NB4 (cell line): ENCODE measurements around the gene TRIM32.

Source experiments
- MYC ChIP-seq: IDR thresholded peaks from 2 replicates; pipeline ENCODE4 v1.6.1; 2011; ENCODE audit warnings: low read depth, low read length
- POLR2A ChIP-seq: IDR thresholded peaks from 2 replicates; pipeline ENCODE4 v1.6.1; 2011; ENCODE audit warnings: mild to moderate bottlenecking; ENCODE audit not compliant: insufficient read length; ENCODE audit errors: extremely low read depth
- TF ChIP-seq, protein P1 (sequence below): IDR thresholded peaks from one replicate; pipeline ENCODE4 v1.5.1; 2012; ENCODE audit warnings: low read depth, low read length
- TF ChIP-seq, protein P2 (sequence below): IDR thresholded peaks from 2 replicates; pipeline ENCODE4 v1.6.1; 2011; ENCODE audit warnings: low read depth, low read length

DNA sequence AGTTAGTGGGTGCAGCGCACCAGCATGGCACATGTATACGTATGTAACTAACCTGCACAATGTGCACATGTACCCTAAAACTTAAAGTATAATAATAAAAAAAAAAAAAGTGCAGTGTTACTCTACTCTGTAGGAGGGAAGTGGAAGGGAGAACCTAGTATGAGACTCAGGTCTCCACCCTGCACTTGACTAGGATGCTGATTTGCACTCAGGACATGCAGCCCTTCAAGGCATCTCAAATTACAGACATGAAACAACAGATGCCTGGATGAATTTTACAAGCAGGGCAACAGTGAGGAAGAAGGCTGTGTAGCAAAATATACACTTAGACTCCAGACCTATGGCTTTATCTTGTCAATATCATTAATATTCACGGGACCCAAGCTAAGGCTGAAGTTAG is 16.5 kb downstream of the TRIM32 start:
- TF ChIP-seq, protein P1, sequence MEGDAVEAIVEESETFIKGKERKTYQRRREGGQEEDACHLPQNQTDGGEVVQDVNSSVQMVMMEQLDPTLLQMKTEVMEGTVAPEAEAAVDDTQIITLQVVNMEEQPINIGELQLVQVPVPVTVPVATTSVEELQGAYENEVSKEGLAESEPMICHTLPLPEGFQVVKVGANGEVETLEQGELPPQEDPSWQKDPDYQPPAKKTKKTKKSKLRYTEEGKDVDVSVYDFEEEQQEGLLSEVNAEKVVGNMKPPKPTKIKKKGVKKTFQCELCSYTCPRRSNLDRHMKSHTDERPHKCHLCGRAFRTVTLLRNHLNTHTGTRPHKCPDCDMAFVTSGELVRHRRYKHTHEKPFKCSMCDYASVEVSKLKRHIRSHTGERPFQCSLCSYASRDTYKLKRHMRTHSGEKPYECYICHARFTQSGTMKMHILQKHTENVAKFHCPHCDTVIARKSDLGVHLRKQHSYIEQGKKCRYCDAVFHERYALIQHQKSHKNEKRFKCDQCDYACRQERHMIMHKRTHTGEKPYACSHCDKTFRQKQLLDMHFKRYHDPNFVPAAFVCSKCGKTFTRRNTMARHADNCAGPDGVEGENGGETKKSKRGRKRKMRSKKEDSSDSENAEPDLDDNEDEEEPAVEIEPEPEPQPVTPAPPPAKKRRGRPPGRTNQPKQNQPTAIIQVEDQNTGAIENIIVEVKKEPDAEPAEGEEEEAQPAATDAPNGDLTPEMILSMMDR, result no peak
- no peak for TF ChIP-seq POLR2A
- TF ChIP-seq, protein P2, sequence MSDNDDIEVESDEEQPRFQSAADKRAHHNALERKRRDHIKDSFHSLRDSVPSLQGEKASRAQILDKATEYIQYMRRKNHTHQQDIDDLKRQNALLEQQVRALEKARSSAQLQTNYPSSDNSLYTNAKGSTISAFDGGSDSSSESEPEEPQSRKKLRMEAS, result no peak
- no peak for TF ChIP-seq MYC
